C4-2B (cell line): ENCODE data around the gene ZFP64.

Experiments
- ZFX ChIP-seq: fragments of 450-650 bp; IDR thresholded peaks from 2 replicates; pipeline ENCODE4 v1.6.1; 2017
- TF ChIP-seq, protein P1 (sequence below): fragments of 450-650 bp; conservative IDR thresholded peaks from 2 replicates; pipeline ENCODE4 v1.5.1; 2017; ENCODE audit warnings: mild to moderate bottlenecking

DNA sequence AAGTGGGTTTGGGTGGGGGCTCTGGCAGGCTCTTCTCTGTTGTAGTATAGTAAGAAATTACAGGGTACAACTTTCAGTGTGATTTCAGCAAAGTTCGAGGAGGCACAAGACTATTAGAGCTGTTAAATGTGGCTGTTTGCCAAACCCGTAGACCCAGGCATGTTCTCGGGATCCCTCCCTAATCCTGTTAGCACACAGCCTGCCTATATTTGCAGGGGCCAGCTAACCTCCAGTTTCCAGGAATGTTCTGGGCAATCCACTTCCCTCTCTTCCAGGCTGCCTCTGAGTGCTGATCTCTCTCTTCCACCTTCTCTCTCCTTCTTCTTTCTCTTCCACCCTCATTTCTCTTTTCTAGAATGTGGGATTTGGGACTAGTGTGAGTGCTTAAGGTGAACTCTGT is 34.8 kb upstream of the ZFP64 start:
- TF ChIP-seq, protein P1, sequence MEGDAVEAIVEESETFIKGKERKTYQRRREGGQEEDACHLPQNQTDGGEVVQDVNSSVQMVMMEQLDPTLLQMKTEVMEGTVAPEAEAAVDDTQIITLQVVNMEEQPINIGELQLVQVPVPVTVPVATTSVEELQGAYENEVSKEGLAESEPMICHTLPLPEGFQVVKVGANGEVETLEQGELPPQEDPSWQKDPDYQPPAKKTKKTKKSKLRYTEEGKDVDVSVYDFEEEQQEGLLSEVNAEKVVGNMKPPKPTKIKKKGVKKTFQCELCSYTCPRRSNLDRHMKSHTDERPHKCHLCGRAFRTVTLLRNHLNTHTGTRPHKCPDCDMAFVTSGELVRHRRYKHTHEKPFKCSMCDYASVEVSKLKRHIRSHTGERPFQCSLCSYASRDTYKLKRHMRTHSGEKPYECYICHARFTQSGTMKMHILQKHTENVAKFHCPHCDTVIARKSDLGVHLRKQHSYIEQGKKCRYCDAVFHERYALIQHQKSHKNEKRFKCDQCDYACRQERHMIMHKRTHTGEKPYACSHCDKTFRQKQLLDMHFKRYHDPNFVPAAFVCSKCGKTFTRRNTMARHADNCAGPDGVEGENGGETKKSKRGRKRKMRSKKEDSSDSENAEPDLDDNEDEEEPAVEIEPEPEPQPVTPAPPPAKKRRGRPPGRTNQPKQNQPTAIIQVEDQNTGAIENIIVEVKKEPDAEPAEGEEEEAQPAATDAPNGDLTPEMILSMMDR, result no peak
- no peak for TF ChIP-seq ZFX
